C4-2B (cell line): ENCODE results near the gene TTYH3.
"Not testable (repeated sequence)": the region's sequence is repeated elsewhere in the genome, so short reads cannot be mapped to it uniquely, and the experiment has no call there.

Experiments used
- CTCF ChIP-seq: fragments of 450-650 bp; conservative IDR thresholded peaks from 2 replicates; pipeline ENCODE4 v1.5.1; 2017; ENCODE audit warnings: mild to moderate bottlenecking
- ZFX ChIP-seq: fragments of 450-650 bp; IDR thresholded peaks from 2 replicates; pipeline ENCODE4 v1.6.1; 2017

GRCh38 chr7:2693420-2694121 lies 61.8 kb downstream of the TTYH3 start:
- TF ChIP-seq CTCF, ZFX: not testable (repeated sequence)
